EH (cell line): Measurements from ENCODE around the gene CWC27.
A peak's percentile ranks its signal among the peaks of the same experiment; 100 is the strongest.
"Not testable (repeated sequence)": the region's sequence is repeated elsewhere in the genome, so short reads cannot be mapped to it uniquely, and the experiment has no call there.

ENCODE experiments used
- DNase-seq: peaks from one replicate; pipeline ENCODE4 v3.0.0-alpha.2; 2015; ENCODE audit warnings: low read depth

Gene CWC27

DNA sequence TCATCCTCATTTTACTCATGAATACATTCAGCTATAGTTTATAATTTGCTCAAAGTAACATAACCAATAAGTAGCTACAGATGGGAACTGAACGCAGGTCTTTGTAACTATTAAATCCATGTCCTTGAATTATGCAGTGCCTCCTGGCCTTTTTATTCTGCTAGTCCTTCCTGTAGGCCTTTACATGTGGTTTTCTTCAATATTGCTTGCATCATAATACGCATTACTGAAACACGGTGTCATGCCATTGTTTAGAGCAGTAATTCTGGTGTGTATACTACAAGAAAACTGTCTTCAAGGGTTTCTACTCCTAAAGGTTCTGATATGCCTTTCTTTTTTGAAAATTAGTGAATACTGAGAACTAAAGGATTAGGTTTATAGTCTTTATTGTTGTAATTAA is 20.7 kb downstream of the CWC27 start:
- peak; percentile 54 for DNase-seq

DNA sequence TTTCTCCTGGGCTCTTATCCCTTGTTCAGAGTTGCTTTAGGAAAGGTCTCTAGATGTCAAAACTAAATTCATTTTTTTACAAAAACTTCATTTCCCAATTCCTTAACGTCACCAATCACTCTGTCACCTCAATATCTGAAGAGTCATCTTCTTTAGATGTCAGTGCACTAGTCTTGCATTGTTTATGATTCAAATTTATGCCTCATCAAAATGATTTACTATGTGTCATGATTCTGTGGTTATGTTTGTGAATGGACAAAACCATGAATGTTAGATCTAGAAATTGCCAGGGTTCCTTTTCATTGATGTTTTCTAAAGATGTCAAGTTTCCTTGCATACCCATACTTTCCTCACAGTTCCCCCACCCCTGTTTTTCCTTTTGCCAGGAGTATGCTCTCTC is 21.5 kb downstream of the CWC27 start:
- DNase-seq = peak; percentile 60

DNA sequence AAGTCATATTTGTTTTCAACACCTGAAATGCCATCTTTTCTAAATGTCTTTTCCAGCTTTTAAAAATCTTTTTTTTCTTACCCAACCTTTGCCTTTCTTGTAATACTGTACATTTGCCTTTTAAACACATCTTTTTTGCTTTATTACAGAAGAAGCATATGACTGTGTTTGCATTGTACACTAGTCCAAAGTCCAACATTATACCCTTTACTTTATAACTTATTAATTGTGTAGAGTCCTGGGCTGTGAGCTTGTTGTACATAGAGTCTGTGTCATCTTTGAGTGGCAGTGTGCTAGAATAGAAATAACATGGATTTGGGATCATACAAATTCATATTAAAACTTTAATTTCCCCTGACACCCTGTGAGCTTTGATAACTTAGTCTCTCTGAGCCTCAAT is 23.7 kb downstream of the CWC27 start:
- no peak for DNase-seq

GRCh38 chr5:64794053-64794770 is 25.5 kb downstream of the CWC27 start:
- peak; percentile 32 for DNase-seq

DNA sequence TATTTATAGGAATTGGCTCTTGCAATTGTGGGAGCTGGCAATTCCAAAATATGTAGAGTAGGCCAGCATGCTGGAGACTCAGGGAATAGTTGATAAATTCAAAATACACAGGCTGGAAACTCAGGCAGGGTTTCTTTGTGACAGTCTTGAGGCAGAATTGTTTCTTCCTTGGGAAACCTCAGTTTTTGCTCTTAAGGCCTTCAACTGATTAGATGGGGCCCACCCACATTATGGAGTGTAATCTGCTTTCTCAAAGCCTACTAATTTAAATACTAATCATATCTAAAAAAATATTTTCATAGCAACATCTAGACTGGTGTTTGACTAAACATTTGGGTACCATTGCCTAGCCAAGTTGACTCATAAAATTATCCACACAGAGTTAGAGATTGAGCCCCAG is 27.6 kb downstream of the CWC27 start:
- no peak for DNase-seq

DNA sequence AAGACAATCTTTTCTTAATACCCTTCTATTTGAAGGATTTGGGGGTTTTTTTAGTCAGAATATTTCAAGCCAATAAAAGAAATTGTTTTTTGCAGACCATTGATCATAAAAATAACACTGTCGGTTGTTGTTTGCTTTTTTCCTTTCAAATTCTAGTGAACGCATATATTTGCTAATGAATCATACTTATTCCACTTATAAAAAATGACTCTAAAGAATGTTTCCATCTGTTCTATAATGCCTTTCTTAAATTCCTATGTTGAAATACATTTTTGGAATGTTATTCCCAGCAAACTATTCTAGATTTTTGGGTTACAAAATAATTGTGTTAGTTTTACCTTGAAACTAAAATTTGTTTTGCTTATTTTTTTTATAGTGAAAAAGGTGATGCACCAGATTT is 32.2 kb downstream of the CWC27 start:
- DNase-seq = peak; percentile 9

DNA sequence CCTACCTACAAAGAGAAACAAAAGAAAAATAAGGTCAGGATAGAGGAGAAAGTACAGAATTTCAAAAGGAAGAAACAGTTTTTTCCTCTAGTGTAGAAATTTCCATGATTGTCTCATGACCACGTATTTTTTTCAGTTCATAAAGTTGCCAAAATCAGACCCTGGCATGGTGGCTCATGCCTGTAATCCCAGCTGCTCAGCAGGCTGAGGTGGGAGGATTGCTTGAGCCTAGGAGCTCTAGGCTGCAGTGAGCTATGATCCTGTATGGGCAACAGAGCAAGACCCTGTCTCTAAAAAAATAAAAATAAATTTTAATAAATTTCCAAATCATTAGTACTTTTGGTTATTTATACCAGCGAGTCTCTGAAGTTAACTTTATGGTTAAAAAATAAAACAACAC is 37.8 kb downstream of the CWC27 start:
- no peak for DNase-seq

GRCh38 chr5:64807520-64807919 is 38.8 kb downstream of the CWC27 start:
- no peak for DNase-seq

DNA sequence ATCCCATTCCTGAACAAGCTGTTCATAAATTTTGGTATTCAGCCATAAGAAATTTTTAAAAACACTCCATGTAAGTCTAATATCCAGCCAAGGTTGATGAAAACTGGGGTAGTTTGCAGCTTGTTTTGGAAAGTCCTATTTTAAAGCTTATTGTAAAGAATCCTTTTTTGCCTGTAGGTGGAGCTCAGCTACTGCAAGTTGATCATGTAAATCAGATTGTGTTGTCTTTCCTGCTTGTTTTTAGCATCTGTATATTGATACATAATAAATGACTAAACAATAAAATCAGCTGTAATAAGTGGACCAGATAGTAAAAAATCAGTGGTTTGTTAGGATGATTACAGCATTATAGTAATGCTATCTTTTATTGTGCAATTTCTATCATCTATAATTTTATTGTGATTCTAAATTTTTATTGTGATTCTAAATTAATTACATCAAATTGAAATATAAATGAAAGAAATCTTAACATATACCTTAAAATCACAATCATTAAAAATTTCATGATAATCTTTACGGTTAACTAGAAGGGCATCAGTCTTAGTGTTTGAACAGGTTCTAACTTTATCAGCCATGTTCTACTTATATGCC is 42.4 kb downstream of the CWC27 start:
- peak; percentile 67 for DNase-seq

- no peak for DNase-seq
These were observed 45.3 kb downstream of the CWC27 start for GRCh38 chr5:64814073-64814472.

DNA sequence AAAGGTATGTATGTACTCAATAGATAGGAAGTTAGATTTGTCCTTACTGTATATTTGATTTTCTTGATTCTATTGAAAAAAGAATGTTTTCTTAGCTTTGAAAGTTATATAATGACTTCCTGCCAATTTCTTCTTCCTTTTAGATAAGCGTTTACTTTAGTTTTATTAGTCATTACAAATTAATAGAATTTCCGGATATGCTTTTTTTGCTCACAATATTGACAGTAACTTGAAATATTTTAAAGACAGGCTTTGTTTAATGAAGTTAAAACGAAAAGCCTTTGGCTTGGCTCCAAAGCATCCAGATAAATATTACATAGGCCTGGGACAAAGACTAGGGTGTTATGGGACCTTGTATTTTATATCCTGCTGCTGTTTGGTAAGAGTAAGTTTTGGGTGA is 49.5 kb downstream of the CWC27 start:
- DNase-seq = no peak

DNA sequence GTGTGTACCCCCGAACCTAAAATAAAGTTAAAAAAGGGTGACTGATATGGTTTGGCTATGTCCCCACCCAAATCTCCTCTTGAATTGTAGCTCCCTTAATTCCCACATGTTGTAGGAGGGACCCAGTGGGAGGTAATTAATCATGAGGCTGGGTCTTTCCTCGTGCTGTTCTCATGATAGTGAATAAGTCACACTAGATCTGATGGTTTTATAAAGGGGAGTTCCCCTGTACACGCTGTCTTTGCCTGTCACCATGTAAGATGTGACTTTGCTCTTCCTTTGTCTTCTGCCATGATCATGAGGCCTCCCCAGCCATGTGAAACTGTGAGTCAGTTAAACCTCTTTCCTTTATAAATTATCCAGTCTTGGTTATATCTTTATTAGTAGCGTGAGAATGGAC is 50.6 kb downstream of the CWC27 start:
- DNase-seq = not testable (repeated sequence)

GRCh38 chr5:64822320-64822719 is 53.6 kb downstream of the CWC27 start:
- no peak for DNase-seq

DNA sequence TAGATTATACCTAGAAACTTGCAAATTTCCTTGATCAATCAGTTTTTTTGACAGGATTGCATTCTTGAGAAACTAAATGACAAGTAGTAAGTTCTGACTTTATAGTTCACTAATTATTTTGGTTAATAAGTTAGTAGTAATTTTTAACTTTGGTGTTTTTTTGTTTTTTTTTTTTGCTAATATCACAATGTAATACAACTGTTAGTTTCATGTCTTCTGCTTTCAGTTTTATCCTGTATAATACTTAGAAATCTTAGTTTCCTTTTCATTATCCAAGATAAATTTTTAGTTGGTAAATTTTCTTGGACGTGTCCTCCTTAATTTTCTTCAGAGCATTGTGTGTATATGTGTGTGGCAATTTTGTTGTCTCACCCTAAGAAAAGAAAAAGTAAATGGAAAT is 57.8 kb downstream of the CWC27 start:
- no peak for DNase-seq

GRCh38 chr5:64827703-64828102 is 59.0 kb downstream of the CWC27 start:
- DNase-seq = no peak

- DNase-seq = not testable (repeated sequence)
These were observed 61.9 kb downstream of the CWC27 start for GRCh38 chr5:64830650-64831049.

DNA sequence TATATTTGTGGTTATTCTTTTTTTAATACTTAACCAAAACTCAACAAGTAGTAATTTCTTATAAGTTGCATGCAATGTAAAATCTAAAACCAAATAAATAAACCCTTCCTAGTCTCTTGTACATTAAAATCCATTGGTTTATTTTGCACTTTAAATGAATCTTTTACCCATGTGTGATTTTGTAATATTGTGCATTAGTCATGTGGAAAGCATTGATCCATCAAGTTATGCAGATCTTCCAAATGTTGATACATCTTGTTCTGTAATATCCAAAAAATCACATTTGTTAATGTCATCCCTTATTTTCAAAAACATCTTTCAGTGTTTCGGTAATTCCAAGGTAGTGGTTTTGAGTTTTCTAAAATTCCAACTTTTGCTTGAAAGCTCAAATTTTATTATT is 63.3 kb downstream of the CWC27 start:
- DNase-seq = no peak

- DNase-seq = no peak
These were observed 65.3 kb downstream of the CWC27 start for GRCh38 chr5:64834037-64834436.

DNA sequence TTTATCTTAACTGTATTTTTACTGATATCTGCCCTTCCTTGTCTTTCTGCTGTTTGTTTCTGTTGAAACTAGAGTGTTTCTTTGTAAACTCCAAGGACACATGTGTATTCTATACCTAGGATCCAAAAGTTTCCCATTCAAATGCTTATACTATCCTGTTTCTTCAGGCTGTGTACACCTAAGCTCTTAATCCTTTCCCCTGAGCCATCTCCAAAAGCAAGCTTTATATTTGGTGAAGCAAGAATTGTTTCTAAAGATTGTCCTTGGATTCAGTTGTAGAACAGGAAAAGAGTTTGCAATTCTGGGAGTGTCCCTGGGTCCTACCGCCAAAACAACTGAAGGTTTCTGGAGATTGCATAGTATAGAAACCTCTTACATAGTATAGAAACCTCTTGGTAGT is 65.9 kb downstream of the CWC27 start:
- DNase-seq = no peak

GRCh38 chr5:64835266-64835665 is 66.5 kb downstream of the CWC27 start:
- no peak for DNase-seq

DNA sequence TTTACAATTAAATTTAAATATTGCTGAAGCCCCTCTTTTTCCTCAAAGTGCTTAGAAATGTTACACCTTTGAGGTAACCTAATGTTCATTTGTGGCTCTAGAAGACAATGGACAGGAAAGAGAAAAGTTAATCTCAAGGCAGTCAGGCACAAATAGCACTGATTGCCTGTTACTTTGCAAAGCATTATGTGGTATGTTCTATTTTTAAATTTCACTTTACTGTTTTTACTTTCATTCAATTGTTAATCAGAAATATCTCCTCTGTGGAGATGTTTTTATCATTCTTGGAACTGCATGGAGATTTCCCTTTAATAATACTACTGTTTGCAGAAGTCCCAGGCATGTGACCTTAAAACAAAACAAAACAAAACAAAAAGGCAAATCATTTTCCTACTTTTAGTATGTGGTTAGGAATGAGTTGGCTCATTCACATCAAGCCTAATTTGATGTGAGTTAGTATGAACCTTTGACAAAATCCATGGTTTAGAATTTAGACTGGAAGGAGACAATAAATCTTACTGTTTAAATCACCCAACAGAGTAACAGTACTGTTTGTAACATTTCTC is 67.5 kb downstream of the CWC27 start:
- DNase-seq = peak; percentile 56

GRCh38 chr5:64836786-64837185 is 68.1 kb downstream of the CWC27 start:
- no peak for DNase-seq

DNA sequence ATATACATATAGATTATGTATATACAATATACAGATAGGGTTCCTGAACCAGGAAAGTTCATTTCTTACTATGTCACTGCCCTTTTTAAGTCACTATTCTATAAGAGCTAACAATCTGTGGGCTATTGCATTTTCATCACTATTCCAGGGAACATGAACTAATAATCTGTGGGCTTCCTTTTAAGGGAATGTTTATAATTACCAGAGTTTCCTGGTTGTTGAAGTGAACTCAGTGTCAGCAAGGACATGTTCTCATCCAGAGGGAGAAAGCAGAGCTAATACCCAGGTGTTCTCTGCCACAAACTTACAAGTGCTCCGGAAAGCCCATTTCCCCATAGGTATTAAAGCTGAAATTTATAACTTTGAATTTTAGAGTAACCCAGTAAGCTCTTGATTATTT is 69.6 kb downstream of the CWC27 start:
- DNase-seq = peak; percentile 48

DNA sequence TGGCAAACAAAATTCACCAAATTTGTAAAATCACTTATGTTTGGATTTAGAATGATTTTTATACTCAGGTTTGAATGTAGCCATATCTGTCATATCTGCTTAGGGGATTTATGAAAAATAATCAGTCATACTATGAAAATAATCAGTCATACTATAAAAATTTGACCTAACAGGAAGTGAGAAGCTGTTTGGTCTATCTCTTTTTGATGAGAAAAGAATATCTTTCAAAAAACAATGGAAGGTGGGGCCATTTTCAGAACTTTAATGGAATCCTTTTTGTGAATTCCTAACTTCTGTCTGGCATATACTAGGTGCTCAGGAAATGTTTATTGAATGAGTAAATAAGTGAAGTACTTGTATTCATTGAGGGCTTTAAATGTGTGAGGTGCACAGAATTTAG is 70.1 kb downstream of the CWC27 start:
- DNase-seq = peak; percentile 16
